ENCODE measurements around the gene POLR2I. TPM values are rescaled to one million over a fixed set of nuclear protein-coding genes. Genes with fewer than 3 reads are reported as not detected.

POLR2I gene
- total and polyA plus RNA-seq, 9 of the 15 experiments (the other 6 are each of a cell fraction or from before 2014, with no cell fraction given): 28.0 to 283 (median 123) TPM

DNA sequence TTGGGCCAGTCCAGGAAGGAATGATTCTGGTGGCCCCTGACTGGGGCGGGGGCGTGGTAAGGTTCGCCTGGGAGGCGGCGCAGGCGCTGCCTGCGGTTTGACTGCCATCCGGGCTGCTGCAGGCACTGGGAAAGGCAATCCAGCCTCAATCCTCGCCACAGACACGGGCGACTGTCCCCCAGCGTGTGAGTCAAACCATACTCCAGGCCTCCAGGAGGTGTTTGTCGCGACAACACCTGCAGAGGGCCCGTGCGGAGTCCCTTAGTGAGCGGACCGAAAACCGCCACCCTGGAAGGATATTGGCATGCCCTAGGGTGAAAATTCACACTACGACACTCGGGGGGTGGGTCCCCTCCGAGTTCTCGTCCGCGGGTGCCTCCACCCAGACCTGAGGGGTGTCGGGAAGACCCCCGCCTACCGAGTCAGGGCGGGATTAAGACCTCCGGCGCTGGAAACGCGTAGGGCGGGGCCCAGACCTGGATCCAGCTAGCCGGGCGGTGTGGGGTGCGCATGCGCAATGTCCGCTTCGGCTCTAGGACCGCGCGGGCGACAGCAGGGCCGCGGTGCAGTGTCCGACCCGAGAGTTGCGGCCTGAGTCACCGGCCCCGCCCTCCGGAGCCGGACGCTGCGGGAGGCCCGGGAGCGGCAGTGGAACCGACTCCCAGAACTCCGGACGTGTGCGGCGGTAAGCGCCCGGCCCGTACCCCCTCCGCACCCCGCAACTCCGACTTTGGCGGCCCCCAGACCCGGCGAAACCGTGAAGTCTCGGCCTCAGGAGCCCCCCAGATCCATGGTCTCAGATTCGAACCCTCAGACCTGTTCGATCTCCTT lies 25.0 kb upstream of the POLR2I start, which contains the start of gene CAPNS1 (continued):
- no peak for TF ChIP-seq ETS1 (conservative IDR thresholded peaks at IDR 0.05; ENCODE audit: control insufficient read depth, low read depth, low read length)
- TF ChIP-seq ZNF75A (CRISPR knock-in tag; IDR thresholded peaks at IDR 0.05): no peak
- no peak for TF ChIP-seq ZNF57 (CRISPR knock-in tag; IDR thresholded peaks at IDR 0.05)
- peak; percentile 88 for TF ChIP-seq ZZZ3 (IDR thresholded peaks at IDR 0.05)
- TF ChIP-seq, protein P1, sequence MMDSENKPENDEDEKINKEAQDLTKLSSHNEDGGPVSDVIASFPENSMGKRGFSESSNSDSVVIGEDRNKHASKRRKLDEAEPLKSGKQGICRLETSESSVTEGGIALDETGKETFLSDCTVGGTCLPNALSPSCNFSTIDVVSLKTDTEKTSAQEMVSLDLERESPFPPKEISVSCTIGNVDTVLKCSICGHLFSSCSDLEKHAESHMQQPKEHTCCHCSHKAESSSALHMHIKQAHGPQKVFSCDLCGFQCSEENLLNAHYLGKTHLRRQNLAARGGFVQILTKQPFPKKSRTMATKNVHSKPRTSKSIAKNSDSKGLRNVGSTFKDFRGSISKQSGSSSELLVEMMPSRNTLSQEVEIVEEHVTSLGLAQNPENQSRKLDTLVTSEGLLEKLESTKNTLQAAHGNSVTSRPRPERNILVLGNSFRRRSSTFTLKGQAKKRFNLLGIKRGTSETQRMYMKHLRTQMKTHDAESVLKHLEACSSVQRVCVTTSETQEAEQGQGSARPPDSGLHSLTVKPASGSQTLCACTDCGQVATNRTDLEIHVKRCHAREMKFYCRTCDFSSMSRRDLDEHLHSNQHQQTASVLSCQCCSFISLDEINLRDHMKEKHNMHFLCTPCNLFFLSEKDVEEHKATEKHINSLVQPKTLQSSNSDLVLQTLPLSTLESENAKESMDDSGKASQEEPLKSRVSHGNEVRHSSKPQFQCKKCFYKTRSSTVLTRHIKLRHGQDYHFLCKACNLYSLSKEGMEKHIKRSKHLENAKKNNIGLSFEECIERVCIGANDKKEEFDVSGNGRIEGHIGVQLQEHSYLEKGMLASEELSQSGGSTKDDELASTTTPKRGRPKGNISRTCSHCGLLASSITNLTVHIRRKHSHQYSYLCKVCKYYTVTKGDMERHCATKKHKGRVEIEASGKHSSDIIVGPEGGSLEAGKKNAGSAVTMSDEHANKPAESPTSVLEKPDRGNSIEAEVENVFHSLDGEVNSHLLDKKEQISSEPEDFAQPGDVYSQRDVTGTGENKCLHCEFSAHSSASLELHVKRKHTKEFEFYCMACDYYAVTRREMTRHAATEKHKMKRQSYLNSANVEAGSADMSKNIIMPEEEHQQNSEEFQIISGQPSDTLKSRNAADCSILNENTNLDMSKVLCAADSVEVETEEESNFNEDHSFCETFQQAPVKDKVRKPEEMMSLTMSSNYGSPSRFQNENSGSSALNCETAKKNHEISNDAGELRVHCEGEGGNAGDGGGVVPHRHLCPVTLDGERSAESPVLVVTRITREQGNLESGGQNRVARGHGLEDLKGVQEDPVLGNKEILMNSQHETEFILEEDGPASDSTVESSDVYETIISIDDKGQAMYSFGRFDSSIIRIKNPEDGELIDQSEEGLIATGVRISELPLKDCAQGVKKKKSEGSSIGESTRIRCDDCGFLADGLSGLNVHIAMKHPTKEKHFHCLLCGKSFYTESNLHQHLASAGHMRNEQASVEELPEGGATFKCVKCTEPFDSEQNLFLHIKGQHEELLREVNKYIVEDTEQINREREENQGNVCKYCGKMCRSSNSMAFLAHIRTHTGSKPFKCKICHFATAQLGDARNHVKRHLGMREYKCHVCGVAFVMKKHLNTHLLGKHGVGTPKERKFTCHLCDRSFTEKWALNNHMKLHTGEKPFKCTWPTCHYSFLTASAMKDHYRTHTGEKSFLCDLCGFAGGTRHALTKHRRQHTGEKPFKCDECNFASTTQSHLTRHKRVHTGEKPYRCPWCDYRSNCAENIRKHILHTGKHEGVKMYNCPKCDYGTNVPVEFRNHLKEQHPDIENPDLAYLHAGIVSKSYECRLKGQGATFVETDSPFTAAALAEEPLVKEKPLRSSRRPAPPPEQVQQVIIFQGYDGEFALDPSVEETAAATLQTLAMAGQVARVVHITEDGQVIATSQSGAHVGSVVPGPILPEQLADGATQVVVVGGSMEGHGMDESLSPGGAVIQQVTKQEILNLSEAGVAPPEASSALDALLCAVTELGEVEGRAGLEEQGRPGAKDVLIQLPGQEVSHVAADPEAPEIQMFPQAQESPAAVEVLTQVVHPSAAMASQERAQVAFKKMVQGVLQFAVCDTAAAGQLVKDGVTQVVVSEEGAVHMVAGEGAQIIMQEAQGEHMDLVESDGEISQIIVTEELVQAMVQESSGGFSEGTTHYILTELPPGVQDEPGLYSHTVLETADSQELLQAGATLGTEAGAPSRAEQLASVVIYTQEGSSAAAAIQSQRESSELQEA (IDR thresholded peaks at IDR 0.05; ENCODE audit: low read depth): no peak; the same call in 1 of the 2 replicates
- TF ChIP-seq ARID3B (CRISPR knock-in tag; IDR thresholded peaks at IDR 0.05; ENCODE audit: borderline replicate concordance): no peak
- TF ChIP-seq CXXC5 (CRISPR knock-in tag; IDR thresholded peaks at IDR 0.05): peak; percentile 93
- TF ChIP-seq NUFIP1 (IDR thresholded peaks at IDR 0.05; ENCODE audit: partially characterized antibody): no peak
- TF ChIP-seq, protein P2, sequence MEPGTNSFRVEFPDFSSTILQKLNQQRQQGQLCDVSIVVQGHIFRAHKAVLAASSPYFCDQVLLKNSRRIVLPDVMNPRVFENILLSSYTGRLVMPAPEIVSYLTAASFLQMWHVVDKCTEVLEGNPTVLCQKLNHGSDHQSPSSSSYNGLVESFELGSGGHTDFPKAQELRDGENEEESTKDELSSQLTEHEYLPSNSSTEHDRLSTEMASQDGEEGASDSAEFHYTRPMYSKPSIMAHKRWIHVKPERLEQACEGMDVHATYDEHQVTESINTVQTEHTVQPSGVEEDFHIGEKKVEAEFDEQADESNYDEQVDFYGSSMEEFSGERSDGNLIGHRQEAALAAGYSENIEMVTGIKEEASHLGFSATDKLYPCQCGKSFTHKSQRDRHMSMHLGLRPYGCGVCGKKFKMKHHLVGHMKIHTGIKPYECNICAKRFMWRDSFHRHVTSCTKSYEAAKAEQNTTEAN (CRISPR knock-in tag; IDR thresholded peaks at IDR 0.05): no peak
- no peak for TF ChIP-seq HDAC3 (IDR thresholded peaks at IDR 0.05; ENCODE audit: borderline replicate concordance, partially characterized antibody)
- peak; percentile 85 for TF ChIP-seq L3MBTL2 (IDR thresholded peaks at IDR 0.05)
- no peak for TF ChIP-seq XRCC3 (IDR thresholded peaks at IDR 0.05)
- TF ChIP-seq DMBX1 (CRISPR knock-in tag; IDR thresholded peaks at IDR 0.05; ENCODE audit: borderline replicate concordance): no peak

All from K562 (cell line).